ENCODE measurements around the gene HSPB3.
"Not testable (repeated sequence)": the region's sequence is repeated elsewhere in the genome, so short reads cannot be mapped to it uniquely, and the experiment has no call there.

HSPB3 gene

DNA sequence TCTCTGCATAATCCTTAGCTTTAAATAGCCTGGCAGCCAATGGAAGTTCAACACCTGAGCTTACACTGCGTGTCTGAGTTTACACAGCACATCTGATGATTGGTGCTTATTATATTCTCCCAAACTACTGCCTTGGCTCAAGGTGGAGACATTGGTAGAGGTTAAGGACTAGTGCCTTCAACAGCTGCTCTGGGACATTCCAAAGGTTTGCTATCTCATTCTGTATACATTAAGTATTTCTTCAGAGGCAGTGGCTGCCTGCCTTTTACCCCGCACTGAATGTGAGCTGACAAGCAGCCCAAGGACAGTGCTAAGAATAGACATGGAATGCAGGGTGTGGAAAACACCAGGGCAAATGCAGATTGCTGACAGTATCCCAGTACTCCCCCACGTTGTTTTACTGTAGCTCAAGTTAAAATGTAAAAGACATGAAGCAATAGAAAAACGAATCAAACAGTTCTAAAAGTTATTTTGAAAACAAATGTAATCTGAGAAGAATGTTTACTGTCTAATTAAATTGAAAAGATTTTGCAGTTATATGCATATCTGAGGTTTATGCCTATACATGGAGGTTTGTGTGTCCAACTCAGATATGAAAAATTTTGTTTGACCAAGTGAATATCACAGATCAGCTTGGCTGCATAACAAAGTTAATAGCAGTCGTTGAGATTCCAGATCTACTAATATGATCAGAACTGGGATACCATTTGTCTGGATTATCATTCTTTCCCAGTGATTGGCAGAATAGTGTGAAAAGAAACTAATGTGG lies 1.8 kb downstream of the HSPB3 start:
- DNase-seq: no peak

- no peak for DNase-seq
These were observed 2.7 kb downstream of the HSPB3 start for GRCh38 chr5:54458221-54458620.

GRCh38 chr5:54460181-54460919 lies 4.9 kb downstream of the HSPB3 start:
- no peak for DNase-seq

- DNase-seq: no peak
These were observed 6.8 kb downstream of the HSPB3 start for GRCh38 chr5:54462281-54462680.

GRCh38 chr5:54463713-54464112 lies 8.2 kb downstream of the HSPB3 start:
- DNase-seq: no peak

DNA sequence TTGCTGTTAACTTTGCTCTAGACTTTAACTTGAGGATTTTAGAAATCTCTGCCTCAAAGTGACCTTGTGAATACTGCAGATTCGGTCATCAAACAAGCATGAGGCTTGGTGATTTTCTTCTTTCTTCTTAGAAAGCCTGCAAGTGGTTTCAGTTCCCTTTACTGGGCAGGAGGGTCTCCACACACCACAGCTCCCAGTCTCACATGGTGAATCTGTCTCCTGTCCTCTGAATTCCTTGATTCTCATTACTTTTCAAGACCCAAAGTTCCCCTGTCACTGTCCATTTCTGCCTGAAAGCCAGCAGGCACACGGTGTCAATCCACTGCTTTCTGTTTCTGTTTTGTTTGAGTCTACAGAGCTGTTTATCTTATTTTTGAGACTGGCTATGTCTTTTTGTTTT lies 14.1 kb downstream of the HSPB3 start:
- no peak for DNase-seq

GRCh38 chr5:54470128-54470527 lies 14.6 kb downstream of the HSPB3 start:
- no peak for DNase-seq

DNA sequence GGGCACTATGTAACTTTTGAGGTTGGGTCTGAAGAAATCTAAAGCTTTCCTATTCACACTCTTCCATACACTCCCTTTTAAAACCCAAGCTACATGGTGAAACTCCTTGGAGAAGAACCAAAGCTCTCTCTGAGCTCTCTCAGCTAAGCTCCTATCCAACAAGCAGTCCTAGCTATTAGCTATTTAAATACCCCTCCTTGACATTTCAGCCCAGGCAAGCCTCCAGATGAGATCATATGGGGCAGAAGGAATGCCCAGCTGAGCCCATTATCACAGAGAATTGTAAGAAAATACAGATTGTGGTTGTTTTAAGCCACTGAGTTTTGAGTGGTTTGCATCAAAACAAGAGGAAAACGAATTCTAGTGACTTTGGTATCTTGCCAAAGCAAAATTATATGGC lies 15.2 kb downstream of the HSPB3 start:
- DNase-seq: no peak

DNA sequence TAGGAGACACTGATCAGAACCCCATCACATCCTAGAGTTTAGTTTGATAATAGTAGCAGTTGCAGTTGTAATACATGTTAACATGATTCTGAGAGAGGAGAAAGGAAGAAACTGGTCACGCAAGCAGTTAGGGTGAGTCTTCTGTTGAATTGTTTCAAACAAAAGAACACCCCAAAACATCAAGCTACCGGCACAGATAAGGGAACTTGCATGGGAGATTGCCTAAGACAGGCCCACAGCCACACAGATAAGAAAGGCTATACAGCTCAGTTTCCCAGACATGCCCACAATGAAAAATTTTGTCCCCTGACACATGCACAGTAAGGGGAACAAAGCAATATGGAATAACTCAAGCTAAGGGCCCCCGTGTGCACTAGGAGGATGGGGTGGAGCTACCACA lies 15.9 kb downstream of the HSPB3 start:
- no peak for DNase-seq

GRCh38 chr5:54476682-54477081 lies 21.2 kb downstream of the HSPB3 start:
- no peak for DNase-seq

DNA sequence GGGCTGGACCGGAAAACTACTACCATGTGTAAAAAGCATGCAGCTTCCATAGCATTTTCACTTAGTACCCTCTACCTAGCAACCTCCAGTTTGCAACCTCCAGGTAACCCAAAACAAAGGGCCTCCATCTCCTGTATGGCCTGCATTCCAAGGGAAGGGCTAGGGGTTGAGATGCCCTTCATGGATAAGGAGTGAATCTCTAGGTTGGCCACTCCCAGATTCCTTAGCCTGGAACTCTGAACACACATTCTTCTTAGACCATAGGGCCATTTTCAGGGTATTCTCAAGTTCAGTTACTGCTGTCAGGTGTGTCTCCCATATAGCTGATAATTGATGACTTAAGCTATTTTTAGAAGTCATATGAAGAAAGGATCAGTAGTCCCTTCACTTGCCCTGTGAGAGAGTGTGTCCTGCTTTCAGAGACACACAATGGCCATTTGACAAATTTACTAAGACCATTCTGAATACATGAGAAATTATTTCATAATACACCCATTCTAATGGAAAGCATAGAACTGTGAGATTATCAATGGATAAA lies 22.5 kb downstream of the HSPB3 start:
- DNase-seq: no peak

DNA sequence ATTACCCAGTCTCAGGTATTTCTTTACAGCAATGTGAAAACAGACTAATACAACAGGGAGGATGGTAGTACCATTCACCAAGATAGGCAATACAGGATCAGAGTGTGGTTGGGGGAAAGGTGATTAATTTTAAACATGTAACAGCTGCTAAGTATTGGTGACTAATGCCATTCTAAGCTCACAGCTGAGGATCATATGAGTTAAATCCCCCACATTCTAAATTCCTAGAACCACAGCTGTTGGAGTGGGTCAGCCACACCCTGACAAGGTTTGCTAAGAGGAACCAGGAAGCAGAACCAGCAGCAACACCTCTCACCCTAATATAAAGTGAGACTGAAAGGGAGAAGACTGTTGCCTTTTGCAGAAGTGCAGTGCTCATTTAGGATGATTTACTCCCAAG lies 24.8 kb downstream of the HSPB3 start:
- no peak for DNase-seq

DNA sequence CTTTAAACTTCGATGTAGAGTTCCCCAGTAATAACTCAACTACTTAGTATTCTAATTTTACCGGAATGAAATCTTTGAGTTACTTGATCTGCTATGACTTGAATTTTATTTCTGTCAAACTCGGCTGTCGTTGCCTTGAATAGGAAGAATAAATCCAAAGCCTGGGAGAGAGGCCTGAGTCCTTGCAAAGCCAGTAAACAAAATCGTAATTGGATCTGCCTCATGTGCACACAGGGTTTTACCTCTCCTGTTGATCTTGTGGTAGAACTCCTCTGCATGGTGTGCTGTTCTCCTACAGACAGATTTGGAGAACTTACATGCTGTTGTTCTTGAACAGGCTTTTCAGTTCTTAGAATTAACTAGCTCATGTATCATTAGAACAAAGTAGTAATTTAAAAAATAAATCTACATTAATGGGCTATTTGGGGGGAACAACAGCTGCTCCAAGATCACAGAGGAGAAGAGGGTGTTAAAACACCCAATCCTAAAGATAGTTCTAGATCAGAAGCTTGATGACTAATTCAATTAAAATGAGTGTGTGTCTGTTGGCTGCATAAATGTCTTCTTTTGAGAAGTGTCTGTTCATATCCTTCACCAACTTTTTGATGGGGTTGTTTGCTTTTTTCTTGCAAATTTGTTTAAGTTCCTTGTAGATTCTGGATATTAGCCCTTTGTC lies 28.9 kb downstream of the HSPB3 start:
- DNase-seq: no peak

DNA sequence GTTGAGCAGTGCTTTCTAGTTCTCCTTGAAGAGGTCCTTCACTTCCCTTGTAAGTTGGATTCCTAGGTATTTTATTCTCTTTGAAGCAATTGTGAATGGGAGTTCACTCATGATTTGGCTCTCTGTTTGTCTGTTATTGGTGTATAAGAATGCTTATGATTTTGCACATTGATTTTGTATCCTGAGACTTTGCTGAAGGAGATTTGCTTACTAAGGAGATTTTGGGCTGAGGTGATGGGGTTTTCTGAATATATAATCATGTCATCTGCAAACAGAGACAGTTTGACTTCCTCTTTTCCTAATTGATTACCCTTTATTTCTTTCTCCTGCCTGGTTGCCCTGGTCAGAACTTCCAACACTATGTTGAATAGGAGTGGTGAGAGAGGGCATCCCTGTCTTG lies 30.2 kb downstream of the HSPB3 start:
- DNase-seq: not testable (repeated sequence)

GRCh38 chr5:54489648-54489979 lies 34.1 kb downstream of the HSPB3 start:
- not testable (repeated sequence) for DNase-seq

- DNase-seq: no peak
These were observed 35.8 kb downstream of the HSPB3 start for GRCh38 chr5:54491326-54491725.

DNA sequence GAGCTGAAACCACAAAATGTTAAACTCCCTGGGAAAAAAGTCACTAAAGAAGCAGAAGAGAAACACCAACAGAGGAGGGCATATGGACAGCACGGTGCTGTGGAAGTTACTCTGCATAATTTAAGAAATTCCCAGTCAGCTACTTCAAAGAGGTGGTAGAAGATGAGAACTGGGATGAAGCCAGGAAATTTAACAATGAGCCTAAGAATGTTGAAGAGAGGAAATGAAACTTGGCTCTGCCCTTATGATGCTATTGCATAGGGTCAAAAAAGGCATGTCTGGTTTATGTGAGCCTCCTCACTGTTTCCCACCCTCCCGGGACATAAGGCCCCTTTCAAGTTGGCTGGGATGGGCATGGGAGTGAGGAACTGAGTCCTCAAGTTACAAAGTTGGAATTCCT lies 36.7 kb downstream of the HSPB3 start:
- DNase-seq: no peak

DNA sequence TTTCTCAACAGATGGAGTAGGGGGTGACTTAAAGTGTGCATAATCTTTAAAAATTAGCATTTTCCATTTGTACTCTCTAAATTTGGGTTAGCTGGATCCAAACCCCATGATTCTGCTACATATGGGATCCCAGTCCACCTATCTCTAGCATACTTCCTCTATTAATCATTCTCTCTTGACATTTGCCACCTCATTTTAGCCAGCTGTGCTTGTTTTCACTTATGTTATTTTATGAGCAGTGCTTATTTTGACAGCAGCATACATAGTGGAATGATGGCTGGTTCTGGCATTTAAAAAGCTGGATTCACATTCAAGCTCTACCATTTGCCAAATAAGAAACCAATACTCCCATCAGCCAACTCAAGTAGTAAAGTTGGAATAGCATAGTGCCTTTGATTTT lies 39.5 kb downstream of the HSPB3 start:
- DNase-seq: no peak
